SK-N-SH treated with all-trans-retinoic acid at 6 μM for 48 hours (cell line): ENCODE results near the gene POLK.

Experiments
- ATAC-seq: fragments of 200-7000 bp; cut with Tn5 transposase; 3 replicates; pipeline ENCODE4 v1.9.1; 2020; ENCODE audit warnings: mild to moderate bottlenecking, moderate library complexity
- ARNTL ChIP-seq: fragments of 450-650 bp; formaldehyde crosslinking; IDR thresholded peaks from 2 replicates; pipeline ENCODE4 v1.5.0; 2020; ENCODE audit warnings: low read depth, mild to moderate bottlenecking, moderate library complexity, borderline replicate concordance
- CSDC2 ChIP-seq: fragments of 250-450 bp; sonication (Bioruptor Pico); IDR thresholded peaks from 2 replicates; pipeline ENCODE4 v1.5.0; 2020; ENCODE audit warnings: mild to moderate bottlenecking, moderate library complexity
- ESRRG ChIP-seq: fragments of 250-450 bp; sonication (Bioruptor Pico); IDR thresholded peaks from 2 replicates; pipeline ENCODE4 v1.6.1; 2021; ENCODE audit warnings: mild to moderate bottlenecking
- GLIS3 ChIP-seq: fragments of 250-450 bp; sonication (Bioruptor Pico); IDR thresholded peaks from 2 replicates; pipeline ENCODE4 v1.5.0; 2020; ENCODE audit warnings: mild to moderate bottlenecking, moderate library complexity
- ISL1 ChIP-seq: fragments of 250-450 bp; sonication (Bioruptor Pico); IDR thresholded peaks from 2 replicates; pipeline ENCODE4 v2.1.2; 2022; ENCODE audit warnings: mild to moderate bottlenecking, moderate library complexity
- OSR1 ChIP-seq: fragments of 250-450 bp; sonication (Bioruptor Pico); IDR thresholded peaks from 2 replicates; pipeline ENCODE4 v1.8.0; 2022; ENCODE audit warnings: moderate library complexity, mild to moderate bottlenecking, inconsistent platforms
- PPARA ChIP-seq: fragments of 250-450 bp; sonication (Bioruptor Pico); IDR thresholded peaks from 2 replicates; pipeline ENCODE4 v1.5.0; 2020; ENCODE audit warnings: mild to moderate bottlenecking, borderline replicate concordance
- RARB ChIP-seq: fragments of 250-450 bp; sonication (Bioruptor Pico); IDR thresholded peaks from 2 replicates; pipeline ENCODE4 v1.8.0; 2021; ENCODE audit warnings: mild to moderate bottlenecking, moderate library complexity
- TOX ChIP-seq: fragments of 250-450 bp; sonication (Bioruptor Pico); IDR thresholded peaks from 2 replicates; pipeline ENCODE4 v1.8.0; 2021; ENCODE audit warnings: mild to moderate bottlenecking, moderate library complexity, borderline replicate concordance
- ZC3H10 ChIP-seq: fragments of 250-450 bp; sonication (Bioruptor Pico); IDR thresholded peaks from 2 replicates; pipeline ENCODE4 v1.5.1; 2021; ENCODE audit warnings: mild to moderate bottlenecking, moderate library complexity
- ZNF565 ChIP-seq: fragments of 450-650 bp; formaldehyde crosslinking; conservative IDR thresholded peaks from 2 replicates; pipeline ENCODE4 v1.5.0; 2020; ENCODE audit warnings: low read depth, mild to moderate bottlenecking, moderate library complexity
- ZNF70 ChIP-seq: fragments of 450-650 bp; formaldehyde crosslinking; IDR thresholded peaks from 2 replicates; pipeline ENCODE4 v1.5.0; 2020; ENCODE audit warnings: mild to moderate bottlenecking, moderate library complexity
- TF ChIP-seq, protein P1 (sequence below): fragments of 250-450 bp; sonication (Bioruptor Pico); IDR thresholded peaks from 2 replicates; pipeline ENCODE4 v1.8.0; 2020; ENCODE audit warnings: mild to moderate bottlenecking, moderate library complexity, borderline replicate concordance
- TF ChIP-seq, protein P2 (sequence below): fragments of 250-450 bp; sonication (Bioruptor Pico); IDR thresholded peaks from 2 replicates; pipeline ENCODE4 v1.5.0; 2020; ENCODE audit warnings: mild to moderate bottlenecking, moderate library complexity
- TF ChIP-seq, protein P3 (sequence below): fragments of 250-450 bp; sonication (Bioruptor Pico); IDR thresholded peaks from 2 replicates; pipeline ENCODE4 v1.5.1; 2021; ENCODE audit warnings: mild to moderate bottlenecking, moderate library complexity
- TF ChIP-seq, protein P4 (sequence below): fragments of 250-450 bp; sonication (Bioruptor Pico); IDR thresholded peaks from 2 replicates; pipeline ENCODE4 v1.8.0; 2021; ENCODE audit warnings: low read depth, mild to moderate bottlenecking, moderate library complexity, borderline replicate concordance

The POLK gene

DNA sequence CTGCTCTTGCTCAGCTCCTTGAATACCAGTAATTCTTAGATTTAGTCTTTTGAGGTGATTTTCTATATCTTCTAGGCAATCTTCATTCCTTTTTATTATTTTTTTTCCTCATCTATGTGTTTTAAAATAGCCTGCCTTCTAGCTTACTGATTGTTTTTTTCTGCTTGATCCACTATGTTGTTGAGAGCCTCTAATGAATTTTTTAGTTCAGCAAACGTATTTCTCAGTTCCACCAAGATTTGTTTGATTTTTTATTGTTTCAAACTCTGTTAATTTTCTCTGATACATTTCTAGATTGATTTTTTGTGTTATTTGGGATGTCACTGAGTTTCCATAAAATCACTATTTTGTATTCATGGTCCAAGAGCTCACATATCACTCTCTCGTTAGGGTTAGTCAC lies 9.5 kb downstream of the POLK start:
- ATAC-seq, result no peak
- TF ChIP-seq, protein P1, sequence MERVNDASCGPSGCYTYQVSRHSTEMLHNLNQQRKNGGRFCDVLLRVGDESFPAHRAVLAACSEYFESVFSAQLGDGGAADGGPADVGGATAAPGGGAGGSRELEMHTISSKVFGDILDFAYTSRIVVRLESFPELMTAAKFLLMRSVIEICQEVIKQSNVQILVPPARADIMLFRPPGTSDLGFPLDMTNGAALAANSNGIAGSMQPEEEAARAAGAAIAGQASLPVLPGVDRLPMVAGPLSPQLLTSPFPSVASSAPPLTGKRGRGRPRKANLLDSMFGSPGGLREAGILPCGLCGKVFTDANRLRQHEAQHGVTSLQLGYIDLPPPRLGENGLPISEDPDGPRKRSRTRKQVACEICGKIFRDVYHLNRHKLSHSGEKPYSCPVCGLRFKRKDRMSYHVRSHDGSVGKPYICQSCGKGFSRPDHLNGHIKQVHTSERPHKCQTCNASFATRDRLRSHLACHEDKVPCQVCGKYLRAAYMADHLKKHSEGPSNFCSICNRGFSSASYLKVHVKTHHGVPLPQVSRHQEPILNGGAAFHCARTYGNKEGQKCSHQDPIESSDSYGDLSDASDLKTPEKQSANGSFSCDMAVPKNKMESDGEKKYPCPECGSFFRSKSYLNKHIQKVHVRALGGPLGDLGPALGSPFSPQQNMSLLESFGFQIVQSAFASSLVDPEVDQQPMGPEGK (CRISPR knock-in tag), result no peak
- TF ChIP-seq RARB (CRISPR knock-in tag) (no peak), ARNTL (no peak), GLIS3 (CRISPR knock-in tag) (no peak)

DNA sequence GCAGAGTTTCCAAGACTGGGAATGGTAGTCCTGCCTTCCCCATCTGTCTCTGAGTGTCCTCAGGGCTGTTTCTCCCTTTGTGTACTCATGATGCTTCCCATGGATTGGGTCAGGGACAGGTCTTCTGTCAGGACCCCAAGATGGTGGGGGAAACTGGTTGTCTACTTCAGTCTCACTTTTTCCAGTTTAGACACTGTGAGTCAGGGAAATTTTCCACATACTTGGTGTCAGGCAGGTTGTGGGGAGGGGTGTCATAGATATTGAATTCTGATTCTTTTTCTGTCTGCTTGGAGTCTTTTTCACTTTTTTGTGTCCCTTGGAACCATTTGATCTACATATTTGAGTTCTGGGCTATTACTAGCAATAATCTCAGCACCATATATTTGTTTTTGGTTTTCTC lies 10.3 kb downstream of the POLK start:
- TF ChIP-seq, protein P1 (CRISPR knock-in tag), result no peak
- TF ChIP-seq, protein P2, sequence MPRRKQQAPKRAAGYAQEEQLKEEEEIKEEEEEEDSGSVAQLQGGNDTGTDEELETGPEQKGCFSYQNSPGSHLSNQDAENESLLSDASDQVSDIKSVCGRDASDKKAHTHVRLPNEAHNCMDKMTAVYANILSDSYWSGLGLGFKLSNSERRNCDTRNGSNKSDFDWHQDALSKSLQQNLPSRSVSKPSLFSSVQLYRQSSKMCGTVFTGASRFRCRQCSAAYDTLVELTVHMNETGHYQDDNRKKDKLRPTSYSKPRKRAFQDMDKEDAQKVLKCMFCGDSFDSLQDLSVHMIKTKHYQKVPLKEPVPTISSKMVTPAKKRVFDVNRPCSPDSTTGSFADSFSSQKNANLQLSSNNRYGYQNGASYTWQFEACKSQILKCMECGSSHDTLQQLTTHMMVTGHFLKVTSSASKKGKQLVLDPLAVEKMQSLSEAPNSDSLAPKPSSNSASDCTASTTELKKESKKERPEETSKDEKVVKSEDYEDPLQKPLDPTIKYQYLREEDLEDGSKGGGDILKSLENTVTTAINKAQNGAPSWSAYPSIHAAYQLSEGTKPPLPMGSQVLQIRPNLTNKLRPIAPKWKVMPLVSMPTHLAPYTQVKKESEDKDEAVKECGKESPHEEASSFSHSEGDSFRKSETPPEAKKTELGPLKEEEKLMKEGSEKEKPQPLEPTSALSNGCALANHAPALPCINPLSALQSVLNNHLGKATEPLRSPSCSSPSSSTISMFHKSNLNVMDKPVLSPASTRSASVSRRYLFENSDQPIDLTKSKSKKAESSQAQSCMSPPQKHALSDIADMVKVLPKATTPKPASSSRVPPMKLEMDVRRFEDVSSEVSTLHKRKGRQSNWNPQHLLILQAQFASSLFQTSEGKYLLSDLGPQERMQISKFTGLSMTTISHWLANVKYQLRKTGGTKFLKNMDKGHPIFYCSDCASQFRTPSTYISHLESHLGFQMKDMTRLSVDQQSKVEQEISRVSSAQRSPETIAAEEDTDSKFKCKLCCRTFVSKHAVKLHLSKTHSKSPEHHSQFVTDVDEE (CRISPR knock-in tag), result no peak
- TF ChIP-seq RARB (CRISPR knock-in tag) (no peak), ZNF565 (CRISPR knock-in tag) (no peak), ZC3H10 (CRISPR knock-in tag) (no peak), ESRRG (CRISPR knock-in tag) (no peak), PPARA (CRISPR knock-in tag) (no peak), OSR1 (CRISPR knock-in tag) (no peak), CSDC2 (CRISPR knock-in tag) (no peak), ISL1 (no peak), TOX (no peak)
- TF ChIP-seq, protein P3, sequence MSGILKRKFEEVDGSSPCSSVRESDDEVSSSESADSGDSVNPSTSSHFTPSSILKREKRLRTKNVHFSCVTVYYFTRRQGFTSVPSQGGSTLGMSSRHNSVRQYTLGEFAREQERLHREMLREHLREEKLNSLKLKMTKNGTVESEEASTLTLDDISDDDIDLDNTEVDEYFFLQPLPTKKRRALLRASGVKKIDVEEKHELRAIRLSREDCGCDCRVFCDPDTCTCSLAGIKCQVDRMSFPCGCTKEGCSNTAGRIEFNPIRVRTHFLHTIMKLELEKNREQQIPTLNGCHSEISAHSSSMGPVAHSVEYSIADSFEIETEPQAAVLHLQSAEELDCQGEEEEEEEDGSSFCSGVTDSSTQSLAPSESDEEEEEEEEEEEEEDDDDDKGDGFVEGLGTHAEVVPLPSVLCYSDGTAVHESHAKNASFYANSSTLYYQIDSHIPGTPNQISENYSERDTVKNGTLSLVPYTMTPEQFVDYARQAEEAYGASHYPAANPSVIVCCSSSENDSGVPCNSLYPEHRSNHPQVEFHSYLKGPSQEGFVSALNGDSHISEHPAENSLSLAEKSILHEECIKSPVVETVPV (CRISPR knock-in tag), result no peak
- TF ChIP-seq, all 23 proteins: peak for 0
- ATAC-seq, result no peak

DNA sequence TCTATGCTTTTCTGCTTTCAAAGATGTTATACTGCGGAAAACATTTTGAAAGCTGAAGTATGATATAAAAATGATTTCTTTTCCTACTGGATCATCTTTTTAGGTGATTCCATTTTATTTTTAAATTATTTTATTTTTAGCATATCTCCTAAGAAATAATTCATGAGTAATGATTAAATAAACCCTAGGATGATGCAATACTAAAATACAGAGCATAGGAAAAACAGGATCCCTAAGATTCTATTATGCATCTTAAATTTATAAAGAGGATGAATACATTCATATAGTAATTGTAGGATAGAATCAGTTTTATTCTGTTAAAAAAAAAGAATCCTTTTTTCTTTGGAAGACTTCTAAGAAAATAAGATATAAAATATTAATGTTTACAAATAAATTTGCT lies 10.9 kb downstream of the POLK start:
- TF ChIP-seq ZNF70, result no peak
- no peak for TF ChIP-seq PPARA (CRISPR knock-in tag)
- TF ChIP-seq, protein P4, sequence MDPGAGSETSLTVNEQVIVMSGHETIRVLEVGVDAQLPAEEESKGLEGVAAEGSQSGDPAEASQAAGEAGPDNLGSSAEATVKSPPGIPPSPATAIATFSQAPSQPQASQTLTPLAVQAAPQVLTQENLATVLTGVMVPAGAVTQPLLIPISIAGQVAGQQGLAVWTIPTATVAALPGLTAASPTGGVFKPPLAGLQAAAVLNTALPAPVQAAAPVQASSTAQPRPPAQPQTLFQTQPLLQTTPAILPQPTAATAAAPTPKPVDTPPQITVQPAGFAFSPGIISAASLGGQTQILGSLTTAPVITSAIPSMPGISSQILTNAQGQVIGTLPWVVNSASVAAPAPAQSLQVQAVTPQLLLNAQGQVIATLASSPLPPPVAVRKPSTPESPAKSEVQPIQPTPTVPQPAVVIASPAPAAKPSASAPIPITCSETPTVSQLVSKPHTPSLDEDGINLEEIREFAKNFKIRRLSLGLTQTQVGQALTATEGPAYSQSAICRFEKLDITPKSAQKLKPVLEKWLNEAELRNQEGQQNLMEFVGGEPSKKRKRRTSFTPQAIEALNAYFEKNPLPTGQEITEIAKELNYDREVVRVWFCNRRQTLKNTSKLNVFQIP (CRISPR knock-in tag), result no peak

DNA sequence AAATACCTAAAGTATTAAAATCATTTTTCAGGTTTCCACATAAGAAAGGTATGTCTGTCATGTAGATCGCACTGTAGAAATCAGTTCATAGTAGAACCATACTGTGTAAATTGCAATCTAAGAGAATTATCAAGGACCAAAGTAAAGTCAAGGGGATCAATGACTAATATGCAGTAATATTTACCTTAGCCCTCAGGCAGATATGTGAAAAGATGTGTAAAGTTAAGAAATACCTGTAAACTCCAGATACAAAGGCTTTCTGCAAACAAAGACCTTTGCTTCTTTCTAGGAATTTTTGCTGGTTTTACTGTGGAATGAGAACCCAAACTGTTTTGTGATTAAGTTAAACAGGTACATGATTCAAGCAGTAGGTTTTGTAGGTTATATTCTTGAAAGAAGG lies 11.6 kb downstream of the POLK start:
- no peak for ATAC-seq
- TF ChIP-seq TOX (no peak), GLIS3 (CRISPR knock-in tag) (no peak)
- TF ChIP-seq, protein P2 (CRISPR knock-in tag), result no peak

More for the DNA sequence above, 10.9 kb downstream of the POLK start:
- no peak for ATAC-seq
